NK-92 treated with Interleukin-12 subunit alpha and Interleukin-12 subunit beta, amount 100 ng/mL, for 24 hours (cell line): ENCODE measurements around the gene SPAG8.
A peak's percentile ranks its signal among the peaks of the same experiment; 100 is the strongest.

ENCODE experiments used
- DNase-seq: peaks from one replicate; lab custom pipeline; 2025; lab: John Stamatoyannopoulos, UW

The SPAG8 gene, protein sequence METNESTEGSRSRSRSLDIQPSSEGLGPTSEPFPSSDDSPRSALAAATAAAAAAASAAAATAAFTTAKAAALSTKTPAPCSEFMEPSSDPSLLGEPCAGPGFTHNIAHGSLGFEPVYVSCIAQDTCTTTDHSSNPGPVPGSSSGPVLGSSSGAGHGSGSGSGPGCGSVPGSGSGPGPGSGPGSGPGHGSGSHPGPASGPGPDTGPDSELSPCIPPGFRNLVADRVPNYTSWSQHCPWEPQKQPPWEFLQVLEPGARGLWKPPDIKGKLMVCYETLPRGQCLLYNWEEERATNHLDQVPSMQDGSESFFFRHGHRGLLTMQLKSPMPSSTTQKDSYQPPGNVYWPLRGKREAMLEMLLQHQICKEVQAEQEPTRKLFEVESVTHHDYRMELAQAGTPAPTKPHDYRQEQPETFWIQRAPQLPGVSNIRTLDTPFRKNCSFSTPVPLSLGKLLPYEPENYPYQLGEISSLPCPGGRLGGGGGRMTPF

DNA sequence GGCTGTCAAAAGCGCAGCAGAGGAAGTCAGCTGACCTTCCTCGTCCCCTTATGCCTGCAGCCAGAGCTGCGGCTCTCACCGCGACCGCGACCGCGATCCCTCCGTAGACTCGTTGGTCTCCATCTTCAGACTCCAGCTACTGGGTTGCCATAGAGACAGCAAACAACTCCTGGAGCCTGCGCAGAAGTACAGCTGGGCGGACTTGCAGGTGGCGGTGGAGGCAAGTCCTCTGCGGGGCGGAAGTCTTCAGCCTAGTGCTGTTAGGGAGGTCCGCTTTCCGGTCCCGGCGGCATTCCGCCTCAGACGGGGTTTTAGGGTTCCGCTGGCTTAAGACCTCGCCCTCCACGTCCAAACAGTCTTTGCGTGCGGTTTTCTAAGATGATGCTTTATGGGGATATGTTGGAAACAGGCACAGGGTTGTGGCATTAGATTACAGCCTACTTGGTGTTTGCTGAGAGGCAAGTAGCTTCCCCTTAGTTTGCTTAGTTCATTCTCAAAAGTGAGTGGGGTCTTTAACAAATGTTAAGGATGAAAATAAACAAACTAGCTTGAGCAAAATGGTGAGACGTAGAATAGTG lies at the start of gene SPAG8:
SPAG8 (minus strand) TSS at position 238 of the 578 bp plus-strand sequence; CDS start at position 123, 115 bp downstream.
- DNase-seq, result peak; percentile 97

DNA sequence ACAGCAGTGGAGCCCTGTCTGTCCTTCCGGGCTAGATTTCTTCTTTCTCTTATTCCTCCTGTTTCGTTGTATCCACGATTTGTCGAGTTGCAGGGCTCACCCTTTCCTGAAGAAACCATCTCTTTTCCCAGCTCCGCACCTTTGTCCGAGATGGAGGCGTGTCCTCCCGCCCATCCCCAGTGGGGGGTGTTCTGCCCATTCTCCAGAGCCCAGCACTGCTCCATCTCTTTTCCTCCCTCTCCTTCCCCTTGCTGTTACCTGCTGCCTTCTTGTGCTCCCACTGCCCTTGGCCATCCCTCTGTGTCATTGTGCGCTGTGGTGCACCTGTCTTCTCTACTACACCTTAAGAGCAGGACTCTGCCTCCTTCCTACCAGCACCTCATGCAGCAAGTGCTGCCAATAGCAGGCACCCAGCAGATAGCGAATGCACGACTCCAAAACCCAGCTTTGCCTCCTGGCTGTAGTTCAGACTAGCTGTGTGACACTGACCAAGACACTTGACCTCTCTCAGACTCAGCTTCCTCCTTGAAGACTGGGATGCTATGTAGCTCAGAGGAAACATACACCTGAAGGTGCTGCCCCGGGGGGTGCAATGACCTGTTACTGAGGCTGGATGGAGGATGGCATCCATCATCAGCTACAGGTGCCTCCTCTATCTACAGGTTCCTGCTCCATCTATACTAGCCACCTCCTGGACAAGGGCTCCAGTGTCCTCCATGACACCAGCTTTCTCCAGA lies 49.3 kb upstream of the SPAG8 start:
- DNase-seq, result no peak

DNA sequence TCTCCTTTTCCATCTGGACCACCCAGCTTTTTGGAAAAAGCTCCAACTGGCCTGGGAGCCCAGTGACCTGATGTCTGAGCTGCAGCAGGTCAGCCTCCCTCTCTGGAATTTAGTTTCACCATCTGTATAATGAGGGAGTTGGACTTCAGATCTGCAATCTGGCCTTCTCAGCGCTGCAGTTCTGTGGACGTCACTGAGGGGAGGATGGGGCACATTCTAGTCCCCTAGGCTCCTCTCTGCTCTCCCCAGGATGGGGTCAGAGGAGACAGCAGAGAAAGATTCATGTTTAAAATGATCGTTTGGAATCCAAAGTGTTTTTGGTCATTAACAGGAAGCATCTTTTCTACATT lies 47.9 kb upstream of the SPAG8 start:
- no peak for DNase-seq

DNA sequence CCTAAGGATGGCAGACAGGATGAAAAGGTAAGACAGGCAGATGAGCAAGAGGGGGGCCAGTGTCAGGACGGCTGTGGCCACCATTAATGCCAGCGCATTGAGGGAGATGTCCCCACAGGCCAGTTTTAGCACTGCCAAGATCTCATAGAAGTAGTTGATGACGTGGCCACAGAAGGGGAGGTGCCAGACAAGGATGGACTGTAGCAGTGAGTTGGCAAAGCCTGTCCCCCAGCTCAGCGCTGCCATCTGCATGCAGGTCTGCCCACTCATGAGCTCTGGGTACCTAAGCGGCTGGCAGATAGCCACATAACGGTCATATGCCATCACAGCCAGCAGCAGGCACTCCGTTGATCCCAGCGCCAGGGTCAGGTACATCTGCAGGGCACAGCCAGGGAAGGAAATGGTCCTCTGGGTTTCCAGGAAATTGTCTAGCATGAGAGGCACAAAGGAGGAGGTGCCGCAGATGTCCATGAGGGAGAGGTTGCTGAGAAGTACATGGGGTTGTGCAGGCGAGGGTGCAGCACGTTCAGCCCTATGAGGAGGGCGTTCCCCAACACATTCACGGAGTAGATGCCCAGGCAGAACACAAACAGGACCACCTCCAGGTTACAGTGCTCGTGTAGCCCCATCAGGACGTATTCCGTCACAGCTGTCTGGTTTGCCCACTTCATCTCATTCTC lies 47.4 kb upstream of the SPAG8 start:
- DNase-seq, result no peak

DNA sequence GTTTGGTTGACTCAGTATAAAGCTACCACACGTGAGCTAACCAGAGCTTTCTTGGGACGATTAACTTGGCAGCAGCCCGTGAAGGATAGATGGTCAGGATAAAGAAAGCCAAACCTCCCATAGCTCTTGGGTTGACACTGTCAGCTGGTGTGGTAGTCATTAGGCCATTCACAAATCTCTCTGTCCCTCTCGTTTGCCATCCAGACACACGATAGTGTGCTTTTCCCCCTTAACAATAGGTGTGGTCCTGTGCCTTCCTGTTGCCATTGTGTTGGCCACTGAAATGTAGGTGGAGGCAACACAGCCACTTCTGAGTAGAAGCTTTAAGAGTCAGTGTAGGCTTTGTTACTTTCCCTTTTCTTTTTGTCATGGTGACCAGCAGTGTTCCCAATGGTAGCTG lies 46.4 kb upstream of the SPAG8 start:
- DNase-seq, result no peak

DNA sequence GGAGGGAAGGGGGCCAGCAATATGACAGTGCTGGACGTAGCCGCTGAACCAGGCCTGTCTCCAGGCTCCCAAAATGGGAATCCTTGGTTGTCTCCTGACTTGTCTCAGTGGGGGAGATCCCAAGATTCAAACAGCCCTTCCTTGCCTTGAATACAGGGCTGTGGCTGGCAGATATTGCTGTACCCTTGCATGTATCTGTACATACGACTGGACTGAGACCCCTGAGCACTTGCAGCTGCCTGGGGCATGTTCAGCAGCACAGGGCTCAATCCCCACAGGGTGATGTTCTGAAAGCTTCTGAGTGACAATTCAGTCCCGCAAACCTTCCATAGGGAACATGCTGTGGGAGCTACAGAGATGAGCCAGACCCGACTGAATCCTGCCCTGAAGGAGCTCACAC lies 44.8 kb upstream of the SPAG8 start:
- no peak for DNase-seq

DNA sequence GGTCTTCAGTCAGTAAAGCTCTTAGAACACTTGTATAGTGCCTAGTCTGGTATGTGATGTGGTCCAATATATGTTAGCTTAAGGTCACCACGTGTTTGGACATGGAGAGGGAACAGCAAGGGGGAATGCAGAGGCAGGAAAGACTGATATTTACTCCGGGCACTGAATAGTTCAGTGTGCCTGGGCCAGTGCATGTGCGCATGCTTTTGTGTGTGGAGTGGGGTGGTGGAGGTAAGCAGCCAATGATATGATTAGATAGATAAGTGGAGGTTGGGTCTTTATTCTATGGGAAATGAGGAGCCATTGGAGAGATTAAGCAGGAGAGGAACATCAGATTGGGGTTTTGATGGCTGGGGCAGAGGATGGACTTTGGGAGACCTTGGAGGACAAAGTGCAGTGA lies 44.1 kb upstream of the SPAG8 start:
- no peak for DNase-seq

DNA sequence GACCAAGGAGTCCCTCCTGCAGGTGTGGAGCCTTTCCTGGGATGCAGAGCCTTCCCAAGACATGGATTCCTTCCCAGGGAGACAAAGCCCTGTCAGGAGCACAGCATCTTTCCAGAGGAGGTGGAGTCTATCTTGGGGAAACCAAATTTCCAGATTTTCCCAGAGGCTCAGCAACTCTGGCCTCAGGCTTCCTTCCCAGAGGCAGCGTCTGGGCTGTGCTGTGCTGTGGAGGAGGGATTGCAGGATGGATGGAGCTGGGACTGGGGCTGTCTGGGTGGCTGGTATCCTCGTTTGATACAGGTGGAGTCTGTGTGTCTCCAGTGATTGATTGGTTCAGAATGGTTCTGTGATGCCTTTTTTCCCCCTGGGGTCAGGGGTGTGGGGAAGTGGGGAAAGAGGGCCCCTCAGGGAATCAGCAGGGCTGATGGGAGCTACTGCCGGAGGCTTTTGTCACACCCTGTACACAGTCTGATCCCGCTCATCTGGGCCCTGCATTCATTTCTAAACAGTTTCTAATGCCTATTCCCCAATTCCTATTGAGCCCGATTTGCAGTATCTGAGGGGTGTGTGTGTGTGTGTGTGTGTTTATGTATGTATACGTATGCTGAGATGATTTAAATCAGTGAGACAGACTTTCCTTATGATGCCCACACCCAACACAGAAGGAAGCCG lies 42.2 kb upstream of the SPAG8 start:
- no peak for DNase-seq

DNA sequence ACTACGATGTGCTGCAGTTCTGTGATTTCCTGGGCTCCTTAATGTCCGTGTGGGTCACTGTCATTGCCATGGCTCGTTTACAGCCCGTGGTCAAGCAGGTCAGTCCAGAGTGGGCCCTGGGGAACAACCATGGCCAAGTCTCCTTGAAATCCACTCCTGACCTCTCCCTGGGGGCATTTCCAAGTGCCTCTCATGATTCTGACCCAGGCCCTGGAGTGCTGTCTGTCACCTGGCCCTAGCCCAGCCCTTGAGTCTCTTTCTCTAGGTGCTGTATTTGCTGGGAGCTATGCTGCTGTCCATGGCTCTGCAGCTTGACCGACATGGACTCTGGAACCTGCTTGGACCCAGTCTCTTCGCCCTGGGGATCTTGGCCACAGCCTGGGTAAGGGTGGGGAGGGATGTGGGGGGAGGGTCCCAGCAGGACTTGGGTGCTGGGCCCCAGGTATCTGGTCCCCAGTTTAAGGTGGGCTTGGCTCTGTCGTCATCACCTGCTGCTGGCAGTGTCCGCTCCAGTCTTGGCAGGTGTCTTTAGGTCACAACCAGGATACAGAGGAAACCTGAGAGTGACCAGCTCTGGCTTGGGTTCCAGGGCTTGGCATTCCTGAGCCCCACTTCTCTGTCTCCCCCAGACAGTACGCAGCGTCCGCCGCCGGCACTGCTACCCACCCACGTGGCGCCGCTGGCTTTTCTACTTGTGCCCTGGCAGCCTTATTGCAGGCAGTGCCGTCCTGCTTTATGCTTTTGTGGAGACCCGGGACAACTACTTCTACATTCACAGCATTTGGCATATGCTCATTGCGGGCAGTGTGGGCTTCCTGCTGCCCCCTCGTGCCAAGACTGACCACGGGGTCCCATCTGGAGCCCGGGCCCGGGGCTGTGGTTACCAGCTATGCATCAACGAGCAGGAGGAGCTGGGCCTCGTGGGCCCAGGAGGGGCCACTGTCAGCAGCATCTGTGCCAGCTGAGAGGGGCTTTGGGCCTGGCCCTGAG lies 41.1 kb upstream of the SPAG8 start:
- no peak for DNase-seq

DNA sequence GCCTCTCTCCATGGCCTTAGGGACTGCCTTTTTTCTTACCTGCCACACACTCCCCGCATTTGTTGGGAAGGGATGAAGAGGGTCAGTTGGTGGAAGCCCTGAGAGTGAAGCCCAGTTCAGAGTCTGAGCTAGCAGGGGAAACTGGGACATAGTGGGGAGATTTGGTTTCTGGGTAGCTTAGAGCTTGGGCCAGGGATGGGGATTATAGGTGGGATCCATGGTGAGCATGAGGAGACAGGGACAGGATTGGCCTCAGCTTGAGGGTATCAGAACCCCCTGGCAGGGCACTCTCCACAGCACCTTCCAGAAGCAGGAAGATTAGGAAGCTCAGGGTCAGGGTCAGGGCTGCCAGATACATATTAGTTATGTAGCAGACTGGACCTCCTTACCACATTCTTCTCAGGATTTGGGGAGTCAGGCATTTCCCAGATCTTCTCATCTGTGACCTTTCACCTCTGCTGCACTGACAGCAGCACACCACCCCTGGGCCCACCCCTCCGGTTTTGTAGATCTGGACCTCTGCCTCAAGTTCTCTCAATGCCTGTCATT lies 40.3 kb upstream of the SPAG8 start:
- no peak for DNase-seq

DNA sequence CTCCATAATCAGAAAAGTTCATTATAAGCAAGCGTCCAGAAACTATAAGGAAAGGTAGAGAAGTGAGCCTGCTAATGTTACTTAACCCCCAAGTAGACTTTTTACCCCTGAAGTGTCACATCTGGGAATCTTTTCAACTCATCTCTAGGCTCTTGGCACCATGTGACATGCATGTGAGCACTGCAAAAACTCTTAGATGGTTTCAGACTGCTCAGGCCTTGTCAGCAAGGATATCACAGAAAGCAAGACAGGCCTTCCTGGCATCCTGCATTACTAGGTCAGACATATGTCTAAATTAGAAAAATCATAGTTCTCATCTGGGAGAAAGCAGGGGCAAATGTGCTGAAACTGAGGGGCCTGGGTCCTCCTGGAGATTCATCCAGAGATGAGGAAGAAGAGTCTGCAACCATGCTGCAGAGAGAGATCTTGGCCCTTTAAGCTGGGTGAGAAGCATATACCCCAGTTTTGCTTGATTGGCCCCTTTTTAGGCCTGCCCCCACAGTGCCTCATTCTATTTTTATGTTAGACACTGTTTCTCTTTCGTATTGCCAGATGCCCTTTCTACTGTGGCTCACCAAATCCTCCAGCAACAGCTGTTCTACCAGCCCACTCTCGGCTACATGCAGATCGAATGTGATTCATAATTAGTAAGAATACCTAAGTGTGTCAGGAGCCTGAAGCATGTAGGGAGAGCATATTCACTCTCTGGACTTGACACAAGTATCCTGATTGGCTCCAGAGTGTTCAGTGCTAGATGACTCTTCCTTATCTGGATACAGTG lies 35.9 kb upstream of the SPAG8 start:
- DNase-seq, result no peak

DNA sequence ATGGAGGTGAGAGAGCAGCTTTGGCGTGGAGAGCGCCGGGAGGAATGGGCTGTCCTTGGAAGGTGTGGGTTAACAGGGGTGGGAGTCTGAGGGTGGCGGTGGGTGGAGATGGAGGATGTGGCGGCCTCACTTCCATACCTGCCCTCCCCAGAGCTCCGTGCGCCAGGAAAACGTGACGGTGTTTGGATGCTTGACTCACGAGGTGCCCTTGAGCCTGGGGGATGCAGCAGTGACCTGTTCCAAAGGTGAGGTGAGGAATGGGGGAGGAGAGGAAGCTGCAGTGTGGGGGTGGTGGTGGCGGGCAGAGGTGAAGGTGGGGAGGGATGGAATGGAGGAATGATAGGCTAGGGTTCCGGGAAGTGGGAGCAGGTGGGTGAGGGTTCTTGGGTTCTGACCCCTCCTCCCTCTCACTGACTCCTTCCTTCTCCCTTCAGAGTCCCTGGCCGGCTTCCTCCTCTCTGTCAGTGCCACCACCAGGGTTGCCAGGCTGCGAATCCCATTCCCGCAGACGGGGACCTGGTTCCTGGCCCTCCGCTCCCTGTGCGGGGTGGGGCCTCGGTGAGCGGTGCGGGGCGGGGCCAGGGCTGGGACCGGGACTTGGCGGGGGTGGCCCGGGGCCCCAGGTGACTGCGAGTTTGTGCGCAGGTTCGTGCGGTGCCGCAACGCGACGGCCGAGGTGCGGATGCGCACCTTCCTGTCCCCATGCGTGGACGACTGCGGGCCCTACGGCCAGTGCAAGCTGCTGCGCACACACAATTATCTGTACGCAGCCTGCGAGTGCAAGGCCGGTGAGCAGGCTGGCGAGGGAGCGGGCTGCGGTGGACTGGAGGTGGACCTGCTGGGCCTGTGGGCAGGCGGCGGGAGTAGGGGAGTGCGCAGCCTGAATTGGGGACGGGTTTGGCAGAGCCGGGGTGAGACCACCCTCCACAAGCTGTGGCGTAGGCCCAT lies 34.0 kb upstream of the SPAG8 start:
- DNase-seq, result no peak

DNA sequence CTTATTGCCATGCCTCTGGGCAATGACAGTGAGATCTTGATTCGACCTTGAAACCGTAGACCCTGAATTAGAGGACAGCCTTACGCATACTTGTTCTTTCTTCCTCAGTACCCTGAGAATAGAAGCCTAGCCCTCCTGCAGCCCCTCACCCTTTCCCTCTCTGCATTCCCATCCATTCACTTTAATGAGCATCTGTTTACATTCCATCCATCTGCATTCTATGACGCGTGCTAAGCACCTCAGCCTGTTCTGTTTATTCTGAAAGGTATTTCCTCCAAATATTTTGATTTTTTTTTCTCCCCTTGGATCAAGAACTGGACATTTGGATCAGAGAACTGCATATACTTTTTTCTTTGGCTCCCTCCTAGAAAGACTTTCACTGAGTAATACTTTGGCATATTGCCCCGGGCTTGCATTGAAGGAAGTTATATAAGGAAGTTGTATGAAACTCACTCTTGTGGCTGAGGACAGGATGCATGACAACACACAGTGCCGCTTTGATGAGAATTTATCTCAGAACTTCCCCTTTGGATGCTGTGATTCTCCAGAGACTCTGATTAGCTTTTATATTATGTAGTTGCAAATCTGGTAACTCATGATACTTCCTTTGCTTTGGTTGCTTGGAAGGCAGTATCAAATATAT lies 32.7 kb upstream of the SPAG8 start:
- no peak for DNase-seq

DNA sequence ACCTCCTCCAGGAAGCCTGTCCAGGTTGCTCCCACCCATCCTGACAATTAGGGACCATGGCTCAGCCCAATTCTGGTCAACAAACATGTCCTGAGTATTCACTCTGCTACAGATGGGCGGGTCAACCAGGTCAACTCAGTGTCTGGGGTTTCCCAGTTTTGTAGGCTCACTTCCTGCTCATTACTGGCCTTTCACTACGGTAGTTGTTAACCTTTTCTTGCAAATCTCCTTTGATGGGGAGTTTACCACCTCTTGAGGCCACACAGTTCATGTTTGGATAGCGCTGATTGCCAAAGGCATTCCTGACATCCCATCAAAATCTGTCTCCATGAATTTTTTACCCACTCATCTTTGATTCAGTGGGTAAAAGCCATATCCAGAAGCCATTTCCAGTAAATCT lies 30.7 kb upstream of the SPAG8 start:
- DNase-seq, result no peak

DNA sequence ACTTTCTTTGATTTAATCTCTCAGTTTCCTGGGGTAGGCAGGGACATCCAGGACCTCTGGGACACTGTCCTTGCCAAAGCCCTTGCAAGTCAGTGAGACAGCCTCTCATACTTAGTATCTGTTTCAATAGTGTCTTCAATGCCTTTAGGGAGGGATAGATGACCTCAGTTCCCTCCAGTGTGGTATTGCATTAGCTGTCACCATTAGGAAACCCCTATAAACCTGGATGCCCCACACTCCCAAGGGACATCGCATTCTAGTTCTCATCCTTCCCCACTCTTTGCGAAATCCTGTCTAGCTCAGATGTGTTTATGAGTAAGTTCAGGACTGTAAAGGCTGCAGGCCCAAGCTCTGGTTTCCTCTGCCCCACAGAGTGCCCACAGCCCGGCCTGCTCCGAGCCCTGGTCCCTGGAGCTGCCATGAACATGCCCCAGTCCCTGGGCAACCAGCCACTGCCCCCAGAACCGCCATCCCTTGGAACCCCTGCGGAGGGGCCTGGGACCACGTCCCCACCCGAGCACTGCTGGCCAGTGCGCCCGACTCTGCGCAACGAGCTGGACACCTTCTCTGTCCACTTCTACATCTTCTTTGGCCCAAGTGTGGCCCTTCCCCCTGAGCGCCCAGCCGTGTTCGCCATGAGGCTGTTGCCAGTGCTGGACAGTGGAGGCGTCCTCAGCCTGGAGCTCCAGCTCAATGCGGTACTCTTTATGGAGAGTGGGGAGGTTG lies 30.1 kb upstream of the SPAG8 start:
- DNase-seq, result no peak

DNA sequence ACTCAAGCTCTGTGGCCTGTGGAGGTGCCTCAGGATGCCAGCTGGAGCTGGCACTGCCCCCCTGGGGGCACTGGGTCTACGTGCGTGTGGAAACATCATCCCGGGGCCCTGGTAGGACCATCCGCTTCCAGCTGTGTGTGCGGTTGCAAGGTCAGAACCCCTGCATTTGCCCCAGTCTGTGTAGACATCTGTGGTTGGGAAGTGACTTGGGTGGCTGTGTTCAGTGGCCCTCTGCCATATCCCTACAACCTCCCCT lies 29.5 kb upstream of the SPAG8 start:
- no peak for DNase-seq

DNA sequence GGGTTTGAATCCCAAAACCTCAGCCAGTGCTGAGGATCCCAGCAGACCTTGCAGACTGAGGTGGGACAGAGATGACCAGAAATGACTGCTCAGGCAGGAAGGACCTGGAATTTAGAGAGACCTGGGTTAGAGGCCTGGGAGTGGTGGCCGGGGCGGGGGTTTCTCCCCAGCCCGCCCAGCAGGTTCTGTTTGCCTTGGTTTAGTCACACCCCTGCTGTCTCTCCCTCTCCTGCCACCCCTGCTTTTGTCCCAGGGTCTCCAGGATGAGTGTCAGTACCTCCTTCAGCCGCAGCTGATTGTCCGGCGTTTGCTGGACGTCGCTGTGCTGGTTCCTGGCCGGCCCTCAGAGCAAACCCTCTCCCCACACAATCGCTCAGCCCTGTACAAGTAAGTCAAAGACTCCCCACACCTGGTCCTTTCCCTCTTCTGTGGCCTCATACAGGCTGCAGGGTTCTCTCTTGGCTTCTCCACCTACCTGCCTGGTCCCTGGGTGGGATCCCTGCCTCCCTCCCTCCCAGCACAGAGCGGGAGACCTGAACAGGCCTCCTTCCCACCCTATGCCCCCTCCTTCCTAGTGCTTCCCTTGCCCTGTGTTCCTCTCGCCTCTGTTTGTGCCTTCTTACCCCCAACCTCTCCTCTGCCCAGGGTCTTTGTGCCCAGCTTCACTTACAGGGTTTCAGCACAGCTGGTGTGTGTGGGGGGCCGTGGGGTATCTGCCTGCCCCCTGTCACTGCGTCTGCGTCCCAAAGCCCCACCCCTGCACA lies 29.0 kb upstream of the SPAG8 start:
- no peak for DNase-seq
